Transverse colon (tissue), 4 donors: ENCODE measurements around the gene SMIM28. TPM values are rescaled to one million over a fixed set of nuclear protein-coding genes. Genes with fewer than 3 reads are reported as not detected.

Experiments
- DNase-seq: peaks from one replicate; pipeline ENCODE4 v3.0.0-alpha.2; 2019
- H3K27ac ChIP-seq, 4 donors: fragments of 200-600 bp; sonication (generic); 2 replicates each; pipeline ENCODE4 v1.5.1; 2016 to 2018; ENCODE audit warnings: inconsistent platforms in 4 of 4
- H3K27me3 ChIP-seq: fragments of 200-600 bp; sonication (generic); 2 replicates; pipeline ENCODE4 v1.5.1; 2017; ENCODE audit warnings: inconsistent platforms
- H3K36me3 ChIP-seq, 4 donors: fragments of 200-600 bp; sonication (generic); 2 replicates each; pipeline ENCODE4 v1.5.1; 2017 to 2019; ENCODE audit warnings: inconsistent platforms in 4 of 4
- H3K4me1 ChIP-seq, 4 donors: fragments of 200-600 bp; sonication (generic); 2 replicates each; pipeline ENCODE4 v1.5.1; 2017 to 2020; ENCODE audit warnings: inconsistent platforms in 4 of 4
- H3K4me3 ChIP-seq, 4 donors: fragments of 200-600 bp; sonication (generic); 1 replicate in 1 of 4; 2 replicates in 3 of 4; pipeline versions ENCODE4 v1.5.1 to v1.6.1; 2017 to 2019; ENCODE audit warnings: inconsistent platforms in 4 of 4
- H3K9me3 ChIP-seq, 2 donors: fragments of 200-600 bp; sonication (generic); 2 replicates each; pipeline ENCODE4 v1.5.1; 2017 to 2019; ENCODE audit warnings: inconsistent platforms in 2 of 2
- CTCF ChIP-seq, 5 experiments: fragments of 200-600 bp in 3 of 5; fragments of 450-650 bp in 2 of 5; sonication (generic) in 3 of 5; IDR thresholded peaks; 1 replicate in 2 of 5; 2 replicates in 3 of 5; pipeline ENCODE4 v1.5.1; 2016 to 2017; ENCODE audit warnings: antibody characterized with exemption in 5 of 5, inconsistent platforms in 3 of 5, mild to moderate bottlenecking in 2 of 5, moderate library complexity in 1 of 5
- EP300 ChIP-seq: sonication (generic); formaldehyde crosslinking; IDR thresholded peaks from one replicate; pipeline ENCODE4 v1.6.1; 2017; ENCODE audit warnings: antibody characterized with exemption, low read depth
- POLR2A ChIP-seq: fragments of 450-650 bp; IDR thresholded peaks from one replicate; pipeline ENCODE4 v1.6.1; 2016; ENCODE audit warnings: antibody characterized with exemption, mild to moderate bottlenecking, moderate library complexity
- POLR2AphosphoS5 ChIP-seq, 3 donors: sonication (generic); formaldehyde crosslinking; IDR thresholded peaks; one replicate each; pipeline ENCODE4 v1.6.1; 2016; ENCODE audit warnings: antibody characterized with exemption in 3 of 3
- WGBS, 2 donors: methylation state at CpG; one replicate each; pipeline ENCODE4 v1.1.5; 2018; ENCODE audit warnings: low coverage in 1 of 2; 5-methylcytosine and 5-hydroxymethylcytosine counted together
- in situ Hi-C, 4 donors: fragments of 200-750 bp; cut with MboI; loops; one replicate each; pipeline versions ENCODE4 v1.15.0 to v1.15.1; 2017; ENCODE audit warnings: low sequenced_read_pairs in 3 of 4, low pct_ligation_motif_present in 1 of 4, low pct_unique_long_range_greater_than_20kb in 1 of 4
- intact Hi-C: fragments of 100-400 bp; cut with DNase I; formaldehyde crosslinking; loops from one replicate; pipeline ENCODE4 v1.15.1; 2023; ENCODE audit warnings: low total_unique reads
- total RNA-seq, 4 donors: library from RNA; depleted of rRNA; stranded (reverse); fragments of >200 nt; gene quantifications; one replicate each; pipeline ENCODE4 v1.1.0, GENCODE V29; 2016

SMIM28 gene
- total RNA-seq, 4 donors from 2014 or later, result 0.96 TPM; not detected in 3

- intact Hi-C loops, result no loop called here
- H3K4me3 ChIP-seq, result no peak overlapping the region
- no peaks in the 10 kb centered on the region for H3K27me3 ChIP-seq
- DNase-seq, result no peak
- in situ Hi-C loops, result loop anchor here in 1 of 4 donors (10.0 kb wide), 1 partner anchor 283 kb away; no protein-coding TSS in a partner anchor
- no peaks in the 10 kb centered on the region for H3K4me1 ChIP-seq
- no peak for TF ChIP-seq POLR2AphosphoS5 (IDR thresholded peaks at IDR 0.05)
- TF ChIP-seq EP300, result no peak
- TF ChIP-seq CTCF (IDR thresholded peaks at IDR 0.05), result no peak
- TF ChIP-seq POLR2A, result no peak
- no peaks in the 10 kb centered on the region for H3K36me3 ChIP-seq
- no peaks in the 10 kb centered on the region for H3K9me3 ChIP-seq
- WGBS, 2 donors, result 80 to 87% methylated on average over 6 to 8 of the region's 8 CpGs
- no peak overlapping the region for H3K27ac ChIP-seq
These were observed 19.7 kb downstream of the SMIM28 start for GRCh38 chr6:138397128-138398122.

GRCh38 chr6:138400326-138400725, 22.6 kb downstream of the SMIM28 start:
- in situ Hi-C loops (loop anchor here in 3 of 4 donors (25.0 kb wide), 2 partner anchors 288 to 362 kb away; partner anchors contain the start of genes CCDC28A (in 2 of the 3) and PERP (in 2 of the 3)), intact Hi-C loops (loop anchor here (10.0 kb wide), 1 partner anchor 286 kb away; no protein-coding TSS in a partner anchor)
- Histone ChIP-seq H3K27ac (no peak overlapping the region), H3K4me3 (no peak overlapping the region), H3K4me1 (peaks cover 0 to 8% (median 7%) of the 10 kb centered on the region in 4 donors), H3K27me3 (no peaks in the 10 kb centered on the region), H3K36me3 (no peaks in the 10 kb centered on the region), H3K9me3 (no peaks in the 10 kb centered on the region)
- 78 to 94% methylated on average over 3 of the region's 3 CpGs for WGBS, 2 donors
- TF ChIP-seq EP300 (no peak), POLR2AphosphoS5 (IDR thresholded peaks at IDR 0.05) (no peak), POLR2A (no peak), CTCF (IDR thresholded peaks at IDR 0.05) (no peak)
- DNase-seq, result no peak

- WGBS, 2 donors, result 90 to 92% methylated on average over 6 to 14 of the region's 14 CpGs
- Histone ChIP-seq H3K4me1 (peaks cover 0 to 19% (median 14%) of the 10 kb centered on the region in 4 donors), H3K4me3 (no peak overlapping the region), H3K36me3 (peaks cover 0 to 7% (median under 1%) of the 10 kb centered on the region in 4 donors), H3K27ac (no peak overlapping the region), H3K27me3 (no peaks in the 10 kb centered on the region), H3K9me3 (no peaks in the 10 kb centered on the region)
- DNase-seq, result no peak
- no peak for TF ChIP-seq CTCF (IDR thresholded peaks at IDR 0.05)
- no peak for TF ChIP-seq POLR2A
- no peak for TF ChIP-seq EP300
- no peak for TF ChIP-seq POLR2AphosphoS5 (IDR thresholded peaks at IDR 0.05)
- in situ Hi-C loops (loop anchor here in 3 of 4 donors (25.0 kb wide), 2 partner anchors 290 to 360 kb away; partner anchors contain the start of genes CCDC28A (in 2 of the 3) and PERP (in 2 of the 3)), intact Hi-C loops (loop anchor here (10.0 kb wide), 1 partner anchor 287 kb away; no protein-coding TSS in a partner anchor)
These were observed 24.5 kb downstream of the SMIM28 start for GRCh38 chr6:138401960-138402837.
